Loucy (cell line): ENCODE results near the gene GP5.

Experiments used
- H2AFZ ChIP-seq: fragments of 200-600 bp; sonication (generic); 2 replicates; pipeline ENCODE4 v1.6.0; 2016; ENCODE audit warnings: antibody characterized with exemption, mild to moderate bottlenecking, low read length, moderate library complexity
- H3F3A ChIP-seq: fragments of 200-600 bp; 2 replicates; pipeline ENCODE4 v1.6.0; 2016; ENCODE audit warnings: antibody characterized with exemption, low read depth, mild to moderate bottlenecking
- H3K27me3 ChIP-seq: fragments of 200-600 bp; sonication (generic); 2 replicates; pipeline ENCODE4 v1.6.1; 2014; ENCODE audit warnings: low read length, mild to moderate bottlenecking; ENCODE audit not compliant: insufficient read depth, poor library complexity, severe bottlenecking
- H3K36me3 ChIP-seq: fragments of 200-600 bp; sonication (generic); 2 replicates; pipeline ENCODE4 v1.6.1; 2016; ENCODE audit warnings: low read length; ENCODE audit not compliant: insufficient read depth
- H3K4me1 ChIP-seq: fragments of 200-600 bp; sonication (generic); 2 replicates; pipeline ENCODE4 v1.5.1; 2014; ENCODE audit warnings: low read length, mild to moderate bottlenecking; ENCODE audit not compliant: insufficient read depth, poor library complexity, severe bottlenecking
- H3K4me2 ChIP-seq: fragments of 200-600 bp; sonication (generic); 2 replicates; pipeline ENCODE4 v1.6.0; 2014; ENCODE audit warnings: antibody characterized with exemption, low read length, low read depth, mild to moderate bottlenecking; ENCODE audit not compliant: poor library complexity, severe bottlenecking
- H3K4me3 ChIP-seq: fragments of 200-600 bp; sonication (generic); 2 replicates; pipeline ENCODE4 v1.5.1; 2014; ENCODE audit warnings: low read length, mild to moderate bottlenecking, mixed read lengths; ENCODE audit not compliant: poor library complexity, severe bottlenecking
- H3K79me2 ChIP-seq: fragments of 200-600 bp; sonication (generic); 2 replicates; pipeline ENCODE4 v1.6.1; 2014; ENCODE audit warnings: low read length; ENCODE audit not compliant: insufficient read depth
- H3K9ac ChIP-seq: fragments of 200-600 bp; sonication (generic); 2 replicates; pipeline ENCODE4 v1.6.0; 2014; ENCODE audit warnings: mild to moderate bottlenecking, low read depth, low read length, moderate library complexity; ENCODE audit not compliant: poor library complexity, severe bottlenecking
- H3K9me2 ChIP-seq: fragments of 200-600 bp; sonication (generic); replicated peaks from 2 replicates; pipeline ENCODE4 v1.6.1; 2016; ENCODE audit warnings: low read depth, low read length, mixed read lengths
- H3K9me3 ChIP-seq: fragments of 200-600 bp; sonication (generic); 2 replicates; pipeline ENCODE4 v1.6.1; 2014; ENCODE audit warnings: mild to moderate bottlenecking, antibody characterized with exemption, low read length, low read depth; ENCODE audit not compliant: insufficient read depth
- H4K20me1 ChIP-seq: fragments of 200-600 bp; sonication (generic); 2 replicates; pipeline ENCODE4 v1.6.0; 2014; ENCODE audit warnings: antibody characterized with exemption, low read length, mild to moderate bottlenecking; ENCODE audit not compliant: insufficient read depth, poor library complexity, severe bottlenecking
- CTCF ChIP-seq: fragments of 200-600 bp; sonication (generic); conservative IDR thresholded peaks from 2 replicates; pipeline ENCODE4 v1.5.1; 2014; ENCODE audit warnings: mild to moderate bottlenecking, antibody characterized with exemption, low read length
- EZH2phosphoT487 ChIP-seq: fragments of 200-600 bp; IDR thresholded peaks from 2 replicates; pipeline ENCODE4 v1.6.1; 2018; ENCODE audit warnings: antibody characterized with exemption, mild to moderate bottlenecking, moderate library complexity, borderline replicate concordance

Gene GP5

GRCh38 chr3:194401868-194402329 is 2.8 kb upstream of the GP5 start:
- H3K27me3 ChIP-seq, result no peaks in the 10 kb centered on the region
- TF ChIP-seq CTCF, result no peak
- TF ChIP-seq EZH2phosphoT487, result no peak
- H3K36me3 ChIP-seq, result peaks cover 13% of the 10 kb centered on the region; the same call in 1 of the 2 replicates
- no peaks in the 10 kb centered on the region for H4K20me1 ChIP-seq
- no peaks in the 10 kb centered on the region for H3K9me3 ChIP-seq
- no peak overlapping the region for H3K9ac ChIP-seq
- no peaks in the 10 kb centered on the region for H3F3A ChIP-seq
- no peak overlapping the region for H3K4me2 ChIP-seq
- H3K9me2 ChIP-seq, result no peaks in the 10 kb centered on the region
- H2AFZ ChIP-seq, result no peak overlapping the region
- no peak overlapping the region for H3K4me3 ChIP-seq
- H3K4me1 ChIP-seq, result peaks cover 29% of the 10 kb centered on the region
- no peaks in the 10 kb centered on the region for H3K79me2 ChIP-seq

- no peak for TF ChIP-seq EZH2phosphoT487
- TF ChIP-seq CTCF, result no peak
- Histone ChIP-seq H2AFZ (no peak overlapping the region), H3K79me2 (no peaks in the 10 kb centered on the region), H3K4me3 (no peak overlapping the region), H3K4me1 (peaks cover 32% of the 10 kb centered on the region), H3K27me3 (no peaks in the 10 kb centered on the region), H3K9ac (no peak overlapping the region), H3K9me2 (no peaks in the 10 kb centered on the region), H4K20me1 (no peaks in the 10 kb centered on the region), H3K36me3 (peaks cover 13% of the 10 kb centered on the region; the same call in 1 of the 2 replicates), H3K9me3 (no peaks in the 10 kb centered on the region), H3F3A (no peaks in the 10 kb centered on the region), H3K4me2 (no peak overlapping the region)
These were observed 2.3 kb upstream of the GP5 start for GRCh38 chr3:194401346-194401745.

- Histone ChIP-seq H3K27me3 (no peaks in the 10 kb centered on the region), H3F3A (0 out of 2 replicates have a peak, but pooled peaks cover 4% of the 10 kb centered on the region), H3K9me2 (no peaks in the 10 kb centered on the region), H3K79me2 (no peaks in the 10 kb centered on the region), H3K4me1 (peaks cover 35% of the 10 kb centered on the region), H3K4me3 (no peak overlapping the region), H3K36me3 (peaks cover 2% of the 10 kb centered on the region; the same call in 1 of the 2 replicates), H4K20me1 (no peaks in the 10 kb centered on the region), H2AFZ (no peak overlapping the region), H3K9ac (no peak overlapping the region), H3K9me3 (no peaks in the 10 kb centered on the region), H3K4me2 (peak overlapping the region; percentile 91)
- no peak for TF ChIP-seq EZH2phosphoT487
- no peak for TF ChIP-seq CTCF
These were observed 877 bp upstream of the GP5 start for GRCh38 chr3:194399874-194400411.
